HG03064 (cell line): ENCODE measurements around the gene C2orf92.
"Not testable (repeated sequence)": the region's sequence is repeated elsewhere in the genome, so short reads cannot be mapped to it uniquely, and the experiment has no call there.

Experiments
- ATAC-seq: cut with Tn5 transposase; IDR thresholded peaks from one replicate; pipeline ENCODE4 v1.9.1; 2021; ENCODE audit warnings: low read depth; ENCODE audit not compliant: unreplicated experiment

Gene C2orf92

GRCh38 chr2:97688062-97688827 is 18.7 kb downstream of the C2orf92 start:
- no peak for ATAC-seq

- no peak for ATAC-seq
These were observed 21.7 kb downstream of the C2orf92 start for GRCh38 chr2:97691166-97691565.

- ATAC-seq = no peak
These were observed 24.0 kb downstream of the C2orf92 start for GRCh38 chr2:97693476-97693875.

GRCh38 chr2:97695744-97696143 is 26.2 kb downstream of the C2orf92 start:
- no peak for ATAC-seq

- ATAC-seq = no peak
These were observed 28.0 kb downstream of the C2orf92 start for GRCh38 chr2:97697252-97698235.

GRCh38 chr2:97698530-97698929 is 29.0 kb downstream of the C2orf92 start:
- ATAC-seq = no peak

GRCh38 chr2:97699765-97700444 is 30.4 kb downstream of the C2orf92 start:
- no peak for ATAC-seq

- ATAC-seq = no peak
These were observed 31.7 kb downstream of the C2orf92 start for GRCh38 chr2:97701186-97701585.

GRCh38 chr2:97701851-97702465 is 32.4 kb downstream of the C2orf92 start:
- no peak for ATAC-seq

GRCh38 chr2:97702731-97703470 is 33.4 kb downstream of the C2orf92 start:
- ATAC-seq = no peak

- ATAC-seq = no peak
These were observed 34.2 kb downstream of the C2orf92 start for GRCh38 chr2:97703741-97704140.

GRCh38 chr2:97704989-97705388 is 35.5 kb downstream of the C2orf92 start:
- no peak for ATAC-seq

GRCh38 chr2:97706112-97706511 is 36.6 kb downstream of the C2orf92 start:
- no peak for ATAC-seq

- ATAC-seq = no peak
These were observed 37.3 kb downstream of the C2orf92 start for GRCh38 chr2:97706708-97707345.

- no peak for ATAC-seq
These were observed 38.0 kb downstream of the C2orf92 start for GRCh38 chr2:97707362-97708047.

GRCh38 chr2:97708048-97708380 is 38.5 kb downstream of the C2orf92 start:
- ATAC-seq = no peak

GRCh38 chr2:97708608-97709007 is 39.1 kb downstream of the C2orf92 start:
- no peak for ATAC-seq

- ATAC-seq = no peak
These were observed 41.8 kb downstream of the C2orf92 start for GRCh38 chr2:97711394-97711711.

- not testable (repeated sequence) for ATAC-seq
These were observed 42.7 kb downstream of the C2orf92 start for GRCh38 chr2:97712175-97712574.
